ENCODE results near the gene KIAA1217. TPM values are rescaled to one million over a fixed set of nuclear protein-coding genes. Genes with fewer than 3 reads are reported as not detected.

Gene KIAA1217
- total and polyA plus RNA-seq, 9 of the 15 experiments (the other 6 are each of a cell fraction or from before 2014, with no cell fraction given) = 0.04 TPM; not detected in 8

GRCh38 chr10:24515481-24515880 lies 306.5 kb downstream of the KIAA1217 start:
- Histone ChIP-seq H3K36me3 (ENCODE audit: control insufficient read depth, insufficient read depth, low read length) (no peaks in the 10 kb centered on the region), H3K27ac (ENCODE audit: extremely low read depth, low read depth, low read length) (no peak overlapping the region), H3K9me1 (ENCODE audit: control insufficient read depth, insufficient read depth, low read length) (no peaks in the 10 kb centered on the region), H3K9me3 (replicated peaks; ENCODE audit: control insufficient read depth, insufficient read depth, low read depth, low read length) (no peaks in the 10 kb centered on the region), H3K27me3 (ENCODE audit: control insufficient read depth in 2 of 2, insufficient read depth in 2 of 2, low read length in 2 of 2) (peaks cover 9 to 22% of the 10 kb centered on the region in 2 experiments; a peak in 4 of 5 replicates), H4K20me1 (replicated peaks; ENCODE audit: control insufficient read depth, insufficient read depth, low read length) (no peaks in the 10 kb centered on the region), H3K4me3 (no peak overlapping the region), H3K4me1 (replicated peaks in 1 of 2; ENCODE audit: control insufficient read depth in 2 of 2, insufficient read depth in 2 of 2, low read length in 2 of 2) (peaks cover 0 to 3% of the 10 kb centered on the region in 2 experiments; a peak in 1 of 5 replicates), H3K4me2 (ENCODE audit: insufficient read depth, low read length) (no peak overlapping the region), H3K79me2 (ENCODE audit: control insufficient read depth, insufficient read depth, low read length) (no peaks in the 10 kb centered on the region), H3K9ac (ENCODE audit: insufficient read depth in 1 of 2, low read depth in 2 of 2, low read length in 2 of 2) (no peak overlapping the region), H2AFZ (ENCODE audit: low read depth, low read length) (no peak overlapping the region)
- no peak for DNase-seq (ENCODE audit: extremely low read depth in 1 of 4, low spot score in 3 of 4)
- no peak for FAIRE-seq
- no TSS peak for BruUV-seq (replicated peaks)
- 0% methylated on average over 2 of the region's 2 CpGs for WGBS (ENCODE audit: insufficient coverage, low coverage, missing lambda C conversion rate)
- CTCF ChIA-PET (ENCODE audit: low intra/inter-chr PET ratio) = no interaction called here
- intact Hi-C loops (cut with micrococcal nuclease) = loop anchor here (5.0 kb wide), 1 partner anchor 998 kb away; no protein-coding TSS in a partner anchor
- POLR2A ChIA-PET = no interaction called here
- in situ Hi-C loops (cut with MboI) = loop anchor here (25.0 kb wide), 1 partner anchor 1353 kb away; no protein-coding TSS in a partner anchor
- ATAC-seq = no peak
- TF ChIP-seq CTCF (IDR thresholded peaks at IDR 0.05 in 2 of 3, conservative IDR thresholded peaks at IDR 0.05 in 1 of 3; ENCODE audit: insufficient read depth in 2 of 3, low read depth in 1 of 3, low read length in 3 of 3) (no peak), CREM (IDR thresholded peaks at IDR 0.05; ENCODE audit: low read depth) (no peak), ATF6 (CRISPR knock-in tag; IDR thresholded peaks at IDR 0.05) (no peak), LCOR (CRISPR knock-in tag; IDR thresholded peaks at IDR 0.05) (no peak), ZC3H8 (IDR thresholded peaks at IDR 0.05) (no peak), PHTF2 (CRISPR knock-in tag; IDR thresholded peaks at IDR 0.05) (no peak), ZKSCAN8 (CRISPR knock-in tag; IDR thresholded peaks at IDR 0.05) (no peak), ZBTB34 (CRISPR knock-in tag; IDR thresholded peaks at IDR 0.05) (no peak), HLTF (IDR thresholded peaks at IDR 0.05) (no peak)
